HG03066 (cell line): ENCODE results near the gene SLITRK2.

ENCODE experiments used
- ATAC-seq: cut with Tn5 transposase; IDR thresholded peaks from one replicate; pipeline ENCODE4 v1.9.1; 2021; ENCODE audit warnings: low read depth; ENCODE audit not compliant: unreplicated experiment

SLITRK2 gene

GRCh38 chrX:145853181-145853580 is 35.6 kb downstream of the SLITRK2 start:
- ATAC-seq: no peak

DNA sequence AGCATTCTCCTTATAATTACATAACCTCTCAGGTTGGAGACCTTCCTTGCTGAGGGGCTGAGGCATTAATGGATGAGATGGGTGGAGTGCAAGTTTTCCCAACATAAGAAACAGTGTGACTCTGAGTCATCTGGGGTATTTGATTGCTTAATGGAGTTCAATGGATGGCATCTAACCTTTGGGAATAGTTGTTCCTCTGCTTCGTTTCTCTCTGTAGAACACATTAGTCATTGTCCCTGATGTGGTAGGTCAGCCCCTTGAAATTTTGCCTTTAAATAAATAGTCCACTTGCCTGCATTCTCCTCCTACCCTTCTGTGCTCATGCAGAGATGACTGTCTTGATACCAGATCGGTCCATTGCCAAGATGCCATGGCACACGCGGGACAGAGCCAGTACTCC is 38.6 kb downstream of the SLITRK2 start:
- ATAC-seq: no peak

GRCh38 chrX:145861818-145862217 is 44.2 kb downstream of the SLITRK2 start:
- ATAC-seq: no peak

- no peak for ATAC-seq
These were observed 47.5 kb downstream of the SLITRK2 start for GRCh38 chrX:145865082-145865481.
